Lower leg skin (tissue), 4 donors: Measurements from ENCODE around the gene RASL11B. TPM values are rescaled to one million over a fixed set of nuclear protein-coding genes. Genes with fewer than 3 reads are reported as not detected.

Experiments
- DNase-seq, 2 donors: peaks; one replicate each; pipeline ENCODE4 v3.0.0-alpha.2; 2019; ENCODE audit warnings: low spot score in 2 of 2
- H3K4me3 ChIP-seq: fragments of 200-600 bp; sonication (generic); 2 replicates; pipeline ENCODE4 v1.5.1; 2017; ENCODE audit warnings: mild to moderate bottlenecking, low read depth; ENCODE audit not compliant: poor library complexity, severe bottlenecking
- POLR2A ChIP-seq, 2 donors: fragments of 450-650 bp; IDR thresholded peaks; one replicate each; pipeline ENCODE4 v1.6.1; 2016 to 2017; ENCODE audit warnings: antibody characterized with exemption in 2 of 2, mild to moderate bottlenecking in 1 of 2, moderate library complexity in 1 of 2
- WGBS, 2 donors: methylation state at CpG; one replicate each; pipeline ENCODE4 v1.1.5; 2018; 5-methylcytosine and 5-hydroxymethylcytosine counted together
- intact Hi-C: fragments of 100-400 bp; cut with DNase I; formaldehyde crosslinking; loops from one replicate; pipeline ENCODE4 v1.15.0; 2023; ENCODE audit warnings: low total_unique reads
- total RNA-seq, 4 donors: library from RNA; depleted of rRNA; stranded (reverse); fragments of >200 nt; gene quantifications; one replicate each; pipeline ENCODE4 v1.1.0, GENCODE V29; 2016
- TF ChIP-seq, protein P1 (sequence below), 3 donors: fragments of 450-650 bp; IDR thresholded peaks; one replicate each; pipeline ENCODE4 v1.5.1; 2016; ENCODE audit warnings: antibody characterized with exemption in 3 of 3, mild to moderate bottlenecking in 3 of 3, moderate library complexity in 2 of 3

The RASL11B gene
- total RNA-seq, 4 donors from 2014 or later, result 0.80 to 4.0 (median 2.3) TPM

DNA sequence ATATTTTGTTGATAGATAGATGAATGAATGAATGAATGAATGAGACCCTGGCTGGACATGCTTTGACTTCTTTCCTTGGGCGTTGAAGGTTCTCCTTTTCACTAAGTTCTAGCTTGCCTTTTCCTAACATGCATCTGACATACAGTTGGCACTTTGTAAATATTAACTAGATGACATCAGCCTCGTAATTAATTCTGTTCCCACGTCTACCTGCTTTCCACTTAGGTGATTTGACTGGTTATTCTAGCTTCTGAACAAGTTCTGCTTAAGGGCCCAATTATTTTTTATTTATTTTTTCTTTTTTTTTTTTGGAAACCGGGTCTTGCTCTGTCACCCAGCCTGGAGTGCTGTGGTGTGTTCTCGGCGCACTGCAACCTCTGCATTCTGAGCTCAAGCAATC is 13.9 kb upstream of the RASL11B start:
- intact Hi-C loops, result no loop called here
- no peak for DNase-seq
- 36 to 57% methylated on average over 6 of the region's 6 CpGs for WGBS, 2 donors
- TF ChIP-seq, protein P1, sequence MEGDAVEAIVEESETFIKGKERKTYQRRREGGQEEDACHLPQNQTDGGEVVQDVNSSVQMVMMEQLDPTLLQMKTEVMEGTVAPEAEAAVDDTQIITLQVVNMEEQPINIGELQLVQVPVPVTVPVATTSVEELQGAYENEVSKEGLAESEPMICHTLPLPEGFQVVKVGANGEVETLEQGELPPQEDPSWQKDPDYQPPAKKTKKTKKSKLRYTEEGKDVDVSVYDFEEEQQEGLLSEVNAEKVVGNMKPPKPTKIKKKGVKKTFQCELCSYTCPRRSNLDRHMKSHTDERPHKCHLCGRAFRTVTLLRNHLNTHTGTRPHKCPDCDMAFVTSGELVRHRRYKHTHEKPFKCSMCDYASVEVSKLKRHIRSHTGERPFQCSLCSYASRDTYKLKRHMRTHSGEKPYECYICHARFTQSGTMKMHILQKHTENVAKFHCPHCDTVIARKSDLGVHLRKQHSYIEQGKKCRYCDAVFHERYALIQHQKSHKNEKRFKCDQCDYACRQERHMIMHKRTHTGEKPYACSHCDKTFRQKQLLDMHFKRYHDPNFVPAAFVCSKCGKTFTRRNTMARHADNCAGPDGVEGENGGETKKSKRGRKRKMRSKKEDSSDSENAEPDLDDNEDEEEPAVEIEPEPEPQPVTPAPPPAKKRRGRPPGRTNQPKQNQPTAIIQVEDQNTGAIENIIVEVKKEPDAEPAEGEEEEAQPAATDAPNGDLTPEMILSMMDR (IDR thresholded peaks at IDR 0.05), result no peak
- TF ChIP-seq POLR2A (IDR thresholded peaks at IDR 0.05), result no peak
- H3K4me3 ChIP-seq, result no peak overlapping the region

DNA sequence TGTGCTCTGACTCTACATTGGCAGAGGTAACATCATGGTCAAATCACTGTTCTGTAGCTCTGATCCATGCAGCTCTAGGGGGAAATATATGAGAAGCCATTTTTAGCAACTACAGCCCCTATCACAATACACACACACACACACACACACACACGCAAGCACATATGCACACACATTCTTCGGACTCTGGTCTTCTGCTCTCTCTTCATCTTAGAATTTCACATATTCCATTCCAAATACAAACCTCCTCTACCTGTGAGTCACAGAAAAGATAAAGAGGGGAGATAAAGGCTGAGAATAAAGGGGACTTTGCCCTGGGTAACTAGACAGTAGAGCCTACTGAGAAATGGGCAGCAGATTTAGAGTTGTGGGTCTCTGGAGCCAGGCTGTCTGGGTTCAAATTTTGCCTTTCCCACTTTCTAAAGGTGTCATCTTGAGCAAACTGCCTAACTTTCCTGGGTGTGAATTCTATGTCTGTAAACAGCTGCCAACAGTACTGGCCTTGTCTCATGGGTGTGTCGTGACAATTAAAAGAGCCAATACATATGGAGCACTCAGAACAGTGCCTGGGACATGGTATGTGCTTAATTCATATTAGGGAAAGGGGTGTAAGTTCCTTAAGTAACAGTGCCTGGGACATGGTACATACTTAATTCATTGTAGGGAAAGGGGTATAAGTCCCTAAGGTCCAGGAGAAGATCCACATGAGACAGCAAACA is 11.6 kb upstream of the RASL11B start:
- TF ChIP-seq, protein P1 (IDR thresholded peaks at IDR 0.05), result no peak
- TF ChIP-seq POLR2A (IDR thresholded peaks at IDR 0.05), result no peak
- H3K4me3 ChIP-seq, result no peak overlapping the region
- 81 to 82% methylated on average over 3 of the region's 3 CpGs for WGBS, 2 donors
- no peak for DNase-seq
- intact Hi-C loops, result no loop called here

DNA sequence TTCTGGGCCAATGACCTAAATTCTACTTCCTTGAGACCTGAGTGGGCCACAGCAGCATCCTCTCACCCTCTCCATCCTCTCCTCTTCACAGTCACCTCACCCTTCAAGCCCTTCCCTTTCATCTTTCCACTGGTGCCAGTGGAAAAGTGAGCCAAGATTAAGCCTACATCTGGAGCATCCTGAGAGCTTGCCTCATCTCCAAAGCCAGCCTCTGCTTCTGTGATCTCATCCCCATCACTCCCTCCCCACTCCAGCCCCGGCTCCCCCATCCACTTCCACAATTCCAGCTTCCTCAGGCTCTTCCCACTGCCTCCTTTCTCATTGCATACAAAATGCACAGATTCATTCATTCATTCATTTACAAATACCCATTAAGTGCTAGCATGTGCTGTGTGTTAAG is 10.1 kb upstream of the RASL11B start:
- 66 to 75% methylated on average over 1 of the region's 1 CpG for WGBS, 2 donors
- intact Hi-C loops, result no loop called here

DNA sequence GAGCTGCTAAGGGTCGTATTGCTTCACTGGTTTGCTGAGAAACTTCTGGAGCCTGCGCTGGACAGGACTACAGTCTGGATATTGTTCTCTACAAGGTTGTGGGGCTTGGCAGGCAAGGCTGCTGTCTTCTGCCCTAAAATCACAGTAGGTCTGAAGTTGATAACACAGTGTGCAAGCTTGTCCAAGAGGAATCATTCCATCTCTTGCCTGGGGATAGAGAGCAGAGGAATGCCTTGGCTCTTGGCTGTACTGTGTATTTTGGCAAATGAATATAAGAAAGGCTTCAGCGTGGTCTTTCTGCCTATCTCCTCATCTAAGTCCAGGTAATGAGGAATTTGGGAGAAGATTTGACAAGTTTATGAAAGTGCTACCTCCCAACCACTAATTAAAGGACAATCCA is 9.4 kb upstream of the RASL11B start:
- DNase-seq, result no peak
- WGBS, 2 donors, result 65 to 67% methylated on average over 3 of the region's 3 CpGs
- no peak for TF ChIP-seq POLR2A (IDR thresholded peaks at IDR 0.05)
- TF ChIP-seq, protein P1 (IDR thresholded peaks at IDR 0.05), result no peak
- H3K4me3 ChIP-seq, result no peak overlapping the region
- intact Hi-C loops, result no loop called here

More for the DNA sequence above, 10.1 kb upstream of the RASL11B start:
- DNase-seq, result no peak
- TF ChIP-seq POLR2A (IDR thresholded peaks at IDR 0.05), result no peak
- TF ChIP-seq, protein P1 (IDR thresholded peaks at IDR 0.05), result no peak
- no peak overlapping the region for H3K4me3 ChIP-seq

DNA sequence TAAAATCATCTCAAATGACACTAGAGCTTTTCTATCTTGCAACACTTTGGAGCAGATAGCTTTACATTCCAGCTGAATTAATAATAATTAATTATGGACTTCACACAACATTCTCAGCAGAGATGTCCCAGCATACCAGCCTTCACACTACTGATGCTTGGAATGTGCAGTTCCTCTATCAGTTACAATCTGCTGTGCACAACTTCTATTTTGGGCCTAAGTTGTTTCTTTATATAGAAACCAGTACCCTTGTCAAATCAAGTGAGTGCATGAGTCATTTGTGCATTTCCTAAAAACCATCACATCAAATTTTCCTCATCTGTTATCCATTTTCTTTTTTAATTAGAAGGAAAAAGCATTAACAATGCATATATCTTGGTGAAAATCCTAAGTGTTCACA is 8.8 kb upstream of the RASL11B start:
- no peak overlapping the region for H3K4me3 ChIP-seq
- no peak for DNase-seq
- TF ChIP-seq POLR2A (IDR thresholded peaks at IDR 0.05), result no peak
- TF ChIP-seq, protein P1 (IDR thresholded peaks at IDR 0.05), result no peak
- intact Hi-C loops, result no loop called here

DNA sequence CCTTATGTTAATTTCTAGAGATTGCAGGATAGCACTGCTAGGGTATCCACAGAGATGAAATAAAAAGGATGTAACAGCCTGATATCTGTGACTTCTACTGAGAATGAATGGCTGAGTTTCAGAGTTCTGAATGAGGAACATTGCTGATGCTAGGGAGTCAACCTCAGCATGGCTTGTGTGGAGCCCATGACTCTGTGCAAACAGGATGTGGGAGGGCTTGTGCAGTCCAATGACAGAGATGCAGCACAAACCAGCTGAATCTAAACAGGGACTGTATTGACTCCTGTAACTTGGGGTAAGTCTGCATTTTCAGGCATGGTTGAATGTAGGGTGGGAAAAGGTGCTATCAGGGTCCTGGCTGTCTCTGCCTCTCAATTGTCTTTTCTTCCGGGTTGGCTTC is 5.3 kb upstream of the RASL11B start:
- no peak for DNase-seq
- 94 to 100% methylated on average over 1 of the region's 1 CpG for WGBS, 2 donors

More for the DNA sequence above, 5.3 kb upstream of the RASL11B start:
- no peak overlapping the region for H3K4me3 ChIP-seq
- intact Hi-C loops, result no loop called here
- TF ChIP-seq, protein P1 (IDR thresholded peaks at IDR 0.05), result no peak
- no peak for TF ChIP-seq POLR2A (IDR thresholded peaks at IDR 0.05)
